ENCODE data around the gene TRAFD1.

DNA sequence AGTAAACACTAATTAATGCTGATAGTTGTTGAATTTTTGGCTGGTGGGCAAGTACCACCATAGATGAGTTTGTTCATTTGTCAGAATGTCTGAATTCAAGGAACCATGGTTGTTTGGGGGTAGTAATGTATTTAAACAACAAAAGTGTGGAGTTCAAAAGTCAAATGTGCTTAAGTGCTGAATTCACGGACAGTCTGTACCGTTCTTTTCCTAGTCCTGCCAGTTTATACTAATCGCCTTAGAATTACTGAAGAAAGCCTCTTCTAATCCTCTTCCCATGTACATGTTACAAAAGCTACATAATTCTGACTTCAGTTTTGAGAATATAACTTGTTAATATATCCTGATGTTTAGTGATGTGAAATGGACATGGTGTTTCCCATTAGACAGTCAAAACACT is 19.5 kb upstream of the TRAFD1 start:
- no peak for TF ChIP-seq SUZ12 (IDR thresholded peaks at IDR 0.05; ENCODE audit: extremely low read depth, insufficient read depth, insufficient read length)
- no peak for TF ChIP-seq ZNF274 (IDR thresholded peaks at IDR 0.05; ENCODE audit: low read depth, low read length)

Measured in NT2/D1 (cell line).